IPS-18a (cell line): Measurements from ENCODE around the gene FSCB.

Source experiments
- H3K27ac ChIP-seq: one replicate; pipeline ENCODE4 v1.5.1; 2013; ENCODE audit warnings: low read length
- H3K27me3 ChIP-seq: one replicate; pipeline ENCODE4 v1.6.1; 2013; ENCODE audit warnings: mild to moderate bottlenecking, low read length; ENCODE audit not compliant: control insufficient read depth, insufficient read depth
- H3K36me3 ChIP-seq: one replicate; pipeline ENCODE4 v1.6.1; 2013; ENCODE audit warnings: low read depth, low read length; ENCODE audit not compliant: control insufficient read depth
- H3K4me1 ChIP-seq: one replicate; pipeline ENCODE4 v1.6.1; 2013; ENCODE audit warnings: low read depth, low read length; ENCODE audit not compliant: control insufficient read depth
- H3K4me3 ChIP-seq: one replicate; pipeline ENCODE4 v1.5.1; 2013; ENCODE audit warnings: low read length
- H3K9ac ChIP-seq: one replicate; pipeline ENCODE4 v1.6.1; 2013; ENCODE audit warnings: mild to moderate bottlenecking, low read length, moderate library complexity
- H3K9me3 ChIP-seq: one replicate; pipeline ENCODE4 v1.6.1; 2013; ENCODE audit warnings: low read depth, low read length; ENCODE audit not compliant: control insufficient read depth

The FSCB gene

DNA sequence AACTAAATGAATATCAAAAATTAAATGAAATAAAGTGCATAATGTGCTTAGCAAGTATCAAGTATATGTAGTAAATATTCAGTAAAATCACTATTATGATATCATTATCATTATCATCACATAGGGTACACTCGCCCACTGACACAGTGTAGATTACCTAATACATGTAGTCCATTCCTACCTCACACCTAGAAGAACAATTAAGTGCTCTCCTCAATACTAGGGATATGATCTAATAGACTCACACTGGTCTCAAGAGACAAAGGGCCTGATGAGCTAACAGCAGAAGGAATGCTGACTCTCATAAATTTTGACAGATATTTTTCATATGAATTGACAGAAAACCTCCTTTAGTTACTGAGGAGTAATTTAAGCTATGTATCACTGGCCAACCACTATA lies 29.1 kb downstream of the FSCB start:
- Histone ChIP-seq H3K9ac (no peak overlapping the region), H3K4me3 (no peak overlapping the region), H3K4me1 (no peaks in the 10 kb centered on the region), H3K36me3 (no peaks in the 10 kb centered on the region), H3K9me3 (peaks cover 3% of the 10 kb centered on the region), H3K27me3 (no peaks in the 10 kb centered on the region), H3K27ac (no peak overlapping the region)

DNA sequence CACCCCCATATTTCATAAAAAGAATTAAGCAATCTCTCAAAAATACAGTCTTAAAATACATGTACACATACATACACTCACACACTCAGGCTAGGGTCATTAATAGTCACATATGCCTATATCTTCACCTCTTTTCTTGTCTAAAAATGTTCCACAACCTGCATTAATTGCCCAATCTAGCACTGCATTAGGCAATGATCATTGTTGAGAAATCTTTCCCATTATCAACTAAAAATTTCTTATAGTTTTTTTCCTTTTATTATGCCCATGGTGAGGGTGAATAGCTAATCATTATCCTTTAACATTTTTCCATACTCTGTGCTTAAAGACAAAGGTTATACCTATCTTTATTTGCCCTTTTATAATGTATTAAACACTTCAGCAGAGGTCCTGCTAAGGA lies 38.3 kb downstream of the FSCB start:
- no peaks in the 10 kb centered on the region for H3K9me3 ChIP-seq
- H3K27me3 ChIP-seq = no peaks in the 10 kb centered on the region
- H3K4me3 ChIP-seq = no peak overlapping the region
- no peaks in the 10 kb centered on the region for H3K36me3 ChIP-seq
- H3K27ac ChIP-seq = no peak overlapping the region
- no peak overlapping the region for H3K9ac ChIP-seq
- H3K4me1 ChIP-seq = no peaks in the 10 kb centered on the region

DNA sequence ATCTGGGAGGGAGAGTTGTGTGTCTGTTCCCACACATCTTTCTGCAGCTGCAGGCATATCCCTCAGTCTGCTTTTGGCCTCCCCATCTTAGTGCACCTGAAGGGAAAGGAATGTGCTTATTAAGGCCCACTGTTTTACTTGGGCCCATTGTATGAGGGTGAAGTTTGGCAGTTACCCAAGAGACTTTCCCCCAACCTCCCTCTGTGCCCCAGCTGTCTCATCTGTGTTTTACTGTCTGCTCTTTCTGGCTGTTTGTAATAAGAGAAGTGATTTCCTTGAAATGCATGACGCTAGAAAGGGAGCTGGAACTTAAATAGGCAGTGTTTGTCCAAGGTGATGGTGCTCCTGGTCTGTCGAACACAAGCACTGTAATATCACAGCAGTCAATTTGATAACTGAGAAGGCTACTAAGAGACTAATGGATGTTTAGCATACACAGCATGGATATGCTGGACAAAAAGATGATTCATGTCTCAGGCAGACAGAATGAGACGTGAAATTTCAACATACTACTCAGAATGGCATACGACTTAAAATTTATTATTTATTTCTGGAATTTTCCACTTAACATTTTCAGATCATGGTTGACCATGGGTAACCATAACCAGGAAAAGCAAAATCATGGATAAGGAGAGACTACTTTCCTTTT lies 43.6 kb downstream of the FSCB start:
- Histone ChIP-seq H3K9ac (no peak overlapping the region), H3K27ac (no peak overlapping the region), H3K36me3 (no peaks in the 10 kb centered on the region), H3K4me1 (no peaks in the 10 kb centered on the region), H3K4me3 (no peak overlapping the region), H3K27me3 (no peaks in the 10 kb centered on the region), H3K9me3 (no peaks in the 10 kb centered on the region)

DNA sequence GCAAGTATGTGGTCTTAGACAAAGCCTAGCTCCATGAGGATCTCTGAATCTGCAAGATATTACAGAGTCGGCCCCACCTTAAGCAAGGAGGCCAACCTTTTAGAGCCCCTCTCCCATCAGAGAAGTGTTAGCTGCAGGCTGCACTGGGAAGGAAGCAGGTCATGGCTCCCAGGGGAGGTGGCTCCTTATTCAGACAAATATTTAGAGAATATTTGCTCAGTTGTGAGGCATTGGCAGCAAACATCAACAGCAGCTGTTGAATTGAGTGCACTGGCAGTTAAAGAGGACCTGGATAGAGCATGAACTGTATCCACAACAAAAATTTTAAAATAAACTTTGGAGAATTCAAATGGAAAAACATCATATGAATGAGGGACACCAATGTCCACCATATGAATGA lies 44.7 kb downstream of the FSCB start:
- no peak overlapping the region for H3K4me3 ChIP-seq
- H3K27ac ChIP-seq = no peak overlapping the region
- no peaks in the 10 kb centered on the region for H3K27me3 ChIP-seq
- no peaks in the 10 kb centered on the region for H3K36me3 ChIP-seq
- H3K9ac ChIP-seq = no peak overlapping the region
- H3K9me3 ChIP-seq = no peaks in the 10 kb centered on the region
- H3K4me1 ChIP-seq = no peaks in the 10 kb centered on the region

DNA sequence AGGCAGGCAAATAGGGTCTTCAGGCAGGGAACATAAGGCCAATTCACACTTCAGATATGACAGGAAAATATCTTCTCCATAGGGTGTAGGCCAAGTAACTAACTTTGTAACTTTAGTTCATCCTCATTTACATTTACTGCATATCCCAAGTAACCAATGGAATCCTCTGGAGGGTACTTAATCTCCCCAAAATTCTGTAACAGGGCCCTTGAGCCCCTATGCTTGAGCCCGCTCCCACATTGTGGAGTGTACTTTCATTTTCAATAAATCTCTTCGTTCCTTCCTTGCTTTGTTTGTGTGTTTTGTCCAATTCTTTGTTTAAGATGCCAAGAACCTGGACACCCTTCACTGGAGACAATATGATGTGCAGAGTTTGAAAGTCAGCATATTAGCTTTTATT lies 45.3 kb downstream of the FSCB start:
- H3K9ac ChIP-seq = no peak overlapping the region
- no peak overlapping the region for H3K27ac ChIP-seq
- H3K9me3 ChIP-seq = no peaks in the 10 kb centered on the region
- no peaks in the 10 kb centered on the region for H3K27me3 ChIP-seq
- H3K4me3 ChIP-seq = no peak overlapping the region
- H3K36me3 ChIP-seq = no peaks in the 10 kb centered on the region
- no peaks in the 10 kb centered on the region for H3K4me1 ChIP-seq
